ENCODE measurements around the gene CBFB.
"Not testable (repeated sequence)": the region's sequence is repeated elsewhere in the genome, so short reads cannot be mapped to it uniquely, and the experiment has no call there.

Gene CBFB

DNA sequence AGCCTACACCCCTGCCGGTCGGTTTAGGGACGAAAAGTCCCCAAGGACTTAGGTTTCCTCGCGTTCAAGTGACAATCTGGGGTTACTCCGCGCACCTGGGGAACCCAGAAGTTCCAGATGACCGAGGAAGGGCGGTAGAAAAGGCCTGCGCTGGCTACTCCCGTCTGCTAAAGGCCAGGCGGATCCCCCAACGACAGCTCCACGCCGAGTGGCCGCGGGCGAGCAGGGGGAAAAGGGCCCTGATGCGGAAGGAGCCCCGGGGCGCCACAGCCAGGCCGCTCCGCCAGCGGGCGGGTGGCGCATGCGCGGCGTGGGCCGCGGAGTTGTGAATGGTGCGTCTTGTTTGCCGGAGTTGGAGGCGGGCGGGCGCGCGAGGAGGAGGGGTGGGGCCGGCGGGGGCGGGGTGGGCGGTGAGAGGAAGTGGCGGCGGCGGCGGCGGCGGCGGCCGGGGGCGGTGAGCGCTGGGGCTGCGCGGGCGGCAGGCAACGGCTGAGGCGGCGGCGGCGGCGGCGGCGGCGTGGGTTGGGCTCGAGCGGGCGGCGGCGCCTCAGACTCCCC, at the start of gene CBFB:
Gene CBFB (plus strand): TSS at position 454 of the 558 bp plus-strand sequence. CDS start 259 bp downstream, outside the sequence.
- peak; percentile 95 for DNase-seq (ENCODE audit: low spot score)

DNA sequence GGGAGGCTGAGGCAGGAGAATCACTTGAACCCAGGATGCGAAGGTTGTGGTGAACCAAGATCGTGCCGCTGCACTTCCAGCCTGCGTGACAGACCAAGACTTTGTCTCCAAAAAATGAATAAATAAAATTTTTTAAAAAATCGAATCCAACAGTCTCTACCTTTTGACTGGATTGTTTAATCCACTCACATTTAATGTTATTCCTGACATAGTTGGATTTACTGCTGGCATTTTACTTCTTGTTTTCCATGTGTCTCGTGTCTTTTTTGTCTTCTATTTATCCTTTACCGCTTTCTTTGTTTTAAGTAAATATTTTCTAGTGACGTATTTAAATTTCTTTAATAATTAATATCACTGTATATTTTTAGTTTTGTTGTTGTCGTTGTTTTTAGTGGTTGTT, 45.9 kb upstream of the CBFB start:
- no peak for DNase-seq (ENCODE audit: low spot score)

DNA sequence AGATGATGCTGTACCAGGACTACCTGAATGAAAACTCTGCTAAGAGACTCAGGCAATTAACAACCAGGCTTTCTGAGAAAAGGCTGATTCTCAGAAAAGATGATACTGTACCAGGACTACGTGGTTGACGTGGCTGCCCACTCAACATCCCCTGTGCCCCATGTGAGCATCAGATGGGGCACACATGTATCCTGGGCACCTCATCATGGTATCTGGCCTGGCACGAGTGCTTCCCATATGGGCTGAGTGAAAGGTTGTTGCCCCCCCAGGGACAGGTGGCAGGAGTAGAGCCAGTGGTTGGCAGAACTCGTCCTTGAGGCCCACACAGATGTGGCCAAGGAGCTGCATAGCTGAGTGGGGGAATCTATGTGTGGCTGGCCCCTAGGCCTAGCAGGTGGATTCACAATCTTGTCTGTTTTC, 44.0 kb upstream of the CBFB start:
- peak; percentile 87 for DNase-seq (ENCODE audit: low spot score)

- DNase-seq (ENCODE audit: low spot score) = no peak
Observed at GRCh38 chr16:66986559-66986958, 42.4 kb upstream of the CBFB start.

GRCh38 chr16:66988197-66988788, 40.7 kb upstream of the CBFB start, which contains the start of gene CES4A:
Gene CES4A (plus strand): TSS chr16:66988589. CDS start chr16:66988773, 184 bp downstream.
- DNase-seq (ENCODE audit: low spot score) = no peak

DNA sequence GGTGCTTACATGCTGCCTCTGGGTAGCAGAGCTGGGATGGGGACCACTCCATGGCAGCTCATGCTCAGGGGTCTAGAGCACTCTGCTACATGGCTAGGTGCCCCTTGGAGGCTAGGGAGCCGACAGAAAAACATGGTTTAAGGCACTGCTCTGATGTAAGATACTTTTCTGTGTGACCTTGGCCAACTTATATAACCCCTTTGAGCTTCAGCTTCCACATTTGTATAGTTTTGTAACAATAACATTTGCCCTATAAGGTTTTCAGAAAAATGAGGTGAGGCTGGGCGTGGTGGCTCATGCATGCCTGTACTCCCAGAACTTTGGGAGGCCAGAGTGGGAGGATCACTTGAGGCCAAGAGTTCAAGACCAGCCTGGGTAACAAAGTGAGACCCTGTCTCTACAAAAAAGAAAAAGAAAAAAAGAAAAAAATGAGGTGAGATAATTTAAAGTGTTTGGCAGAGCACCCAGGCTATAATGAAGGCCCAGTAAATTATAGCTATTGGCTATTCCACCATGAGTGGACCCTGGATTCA, 37.3 kb upstream of the CBFB start:
- no peak for DNase-seq (ENCODE audit: low spot score)

GRCh38 chr16:66993558-66993957, 35.4 kb upstream of the CBFB start:
- not testable (repeated sequence) for DNase-seq (ENCODE audit: low spot score)

GRCh38 chr16:66996324-66996982, 32.5 kb upstream of the CBFB start:
- no peak for DNase-seq (ENCODE audit: low spot score)

DNA sequence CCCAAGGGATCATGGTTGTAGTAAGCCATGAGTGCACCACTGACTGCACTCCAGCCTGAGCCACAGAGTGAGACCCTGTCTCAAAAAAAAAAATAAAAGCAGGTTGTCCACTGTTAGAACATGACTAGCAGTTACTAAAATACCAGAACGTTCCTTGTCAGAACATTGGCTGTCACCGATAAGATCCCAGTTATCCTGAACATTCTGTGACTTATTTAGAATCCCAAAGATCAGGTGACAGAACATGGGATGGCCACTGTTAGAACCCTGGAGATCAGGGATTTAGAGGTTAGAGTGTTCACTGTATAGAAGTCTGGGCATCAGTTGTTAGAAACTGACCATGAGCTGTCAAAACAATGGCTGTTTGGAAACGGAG, 32.0 kb upstream of the CBFB start:
- DNase-seq (ENCODE audit: low spot score) = no peak

- peak; percentile 51 for DNase-seq (ENCODE audit: low spot score)
Observed at GRCh38 chr16:67000384-67001351, 28.3 kb upstream of the CBFB start.

GRCh38 chr16:67001726-67002125, 27.2 kb upstream of the CBFB start:
- DNase-seq (ENCODE audit: low spot score) = no peak

GRCh38 chr16:67006930-67007658, 21.9 kb upstream of the CBFB start:
- no peak for DNase-seq (ENCODE audit: low spot score)

- DNase-seq (ENCODE audit: low spot score) = no peak
Observed at GRCh38 chr16:67009158-67009557, 19.8 kb upstream of the CBFB start.

DNA sequence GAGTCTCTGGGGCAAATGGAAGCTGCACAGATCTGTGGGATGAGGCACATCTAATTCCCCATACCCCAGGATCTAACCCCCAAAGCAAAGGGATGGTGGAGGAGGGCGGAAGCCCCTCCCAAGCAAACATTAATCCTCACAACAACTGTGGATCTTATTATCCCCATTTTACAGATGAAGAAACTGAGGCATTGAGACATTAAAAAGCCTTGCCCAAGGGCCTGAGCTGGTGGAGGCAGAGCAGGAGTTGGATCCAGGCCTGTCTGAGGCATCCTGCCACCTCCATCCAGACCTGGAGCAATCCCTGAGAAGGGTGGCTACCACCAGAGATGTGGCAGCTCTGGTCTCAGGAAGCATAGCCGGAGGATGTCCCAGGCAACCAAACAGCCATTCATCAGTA, 17.7 kb upstream of the CBFB start:
- no peak for DNase-seq (ENCODE audit: low spot score)

DNA sequence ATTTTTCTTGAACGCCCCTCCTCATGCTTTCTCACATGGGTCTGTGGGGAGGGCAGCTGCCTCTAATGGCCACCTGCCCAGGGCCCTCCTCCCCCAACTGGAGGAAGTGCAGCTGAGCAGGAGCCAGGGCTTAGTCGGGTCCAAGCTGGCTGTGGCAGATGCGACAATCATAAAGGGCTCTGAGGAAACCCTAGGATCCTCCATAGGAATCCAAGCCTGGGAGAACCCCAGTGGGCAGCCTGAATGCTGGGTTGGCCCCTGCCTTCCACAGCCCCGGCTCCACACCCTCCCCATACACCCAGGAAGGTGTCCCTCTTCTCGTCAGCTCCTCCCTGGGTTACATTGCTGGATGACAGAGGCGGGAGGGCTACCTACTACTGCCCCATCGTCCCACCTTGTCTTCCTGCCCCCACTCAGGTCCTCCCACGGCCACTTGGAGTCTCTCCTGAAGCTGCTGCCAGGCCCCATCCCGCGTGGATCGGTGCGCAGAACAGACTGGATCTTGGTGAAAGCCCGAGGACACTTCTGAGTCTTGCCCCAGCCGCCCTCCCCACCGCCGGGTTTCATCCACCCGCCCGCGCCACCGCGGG, 15.6 kb upstream of the CBFB start:
- no peak for DNase-seq (ENCODE audit: low spot score)

GRCh38 chr16:67013823-67014633, 14.9 kb upstream of the CBFB start:
- peak; percentile 65 for DNase-seq (ENCODE audit: low spot score)

- no peak for DNase-seq (ENCODE audit: low spot score)
Observed at GRCh38 chr16:67014634-67015312, 14.2 kb upstream of the CBFB start.

GRCh38 chr16:67015313-67015731, 13.6 kb upstream of the CBFB start:
- DNase-seq (ENCODE audit: low spot score) = no peak

DNA sequence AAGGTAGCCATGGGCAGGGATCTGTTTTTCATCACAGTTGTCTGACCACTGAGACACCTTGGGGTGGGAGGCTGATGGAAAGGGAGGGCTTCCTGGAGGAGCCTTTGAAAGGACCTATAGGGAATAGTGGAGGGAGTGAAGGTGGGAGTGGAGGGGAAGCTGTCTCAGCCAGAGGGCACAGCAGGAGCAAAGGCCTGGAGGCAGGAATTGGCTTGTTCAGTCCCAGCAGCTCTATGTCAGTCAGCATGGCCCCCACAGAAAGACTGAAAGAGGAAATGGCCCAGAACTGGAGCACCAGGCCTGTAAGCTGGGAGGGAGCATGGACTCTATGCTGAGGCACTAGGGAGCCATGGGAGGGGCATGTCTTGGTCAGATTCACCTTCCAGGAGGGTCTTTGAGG, 12.8 kb upstream of the CBFB start:
- DNase-seq (ENCODE audit: low spot score) = no peak

Data from CD4-positive, alpha-beta T cell treated with Interleukin-2 at 100 ng/mL for 4 hours (primary cell).